HG02970 (cell line): ENCODE results near the gene WWOX.

ENCODE experiments used
- ATAC-seq: cut with Tn5 transposase; IDR thresholded peaks from one replicate; pipeline ENCODE4 v1.9.1; 2021; ENCODE audit warnings: mild to moderate bottlenecking, moderate library complexity, moderate number of reproducible peaks; ENCODE audit not compliant: unreplicated experiment, low FRiP score

The WWOX gene

GRCh38 chr16:78256686-78257375, 157.4 kb downstream of the WWOX start:
- ATAC-seq: no peak

- no peak for ATAC-seq
Observed at GRCh38 chr16:78257376-78257728, 157.9 kb downstream of the WWOX start.

GRCh38 chr16:78258375-78259065, 159.1 kb downstream of the WWOX start:
- ATAC-seq: no peak

- no peak for ATAC-seq
Observed at GRCh38 chr16:78259873-78260272, 160.4 kb downstream of the WWOX start.

- no peak for ATAC-seq
Observed at GRCh38 chr16:78264642-78265041, 165.2 kb downstream of the WWOX start.

DNA sequence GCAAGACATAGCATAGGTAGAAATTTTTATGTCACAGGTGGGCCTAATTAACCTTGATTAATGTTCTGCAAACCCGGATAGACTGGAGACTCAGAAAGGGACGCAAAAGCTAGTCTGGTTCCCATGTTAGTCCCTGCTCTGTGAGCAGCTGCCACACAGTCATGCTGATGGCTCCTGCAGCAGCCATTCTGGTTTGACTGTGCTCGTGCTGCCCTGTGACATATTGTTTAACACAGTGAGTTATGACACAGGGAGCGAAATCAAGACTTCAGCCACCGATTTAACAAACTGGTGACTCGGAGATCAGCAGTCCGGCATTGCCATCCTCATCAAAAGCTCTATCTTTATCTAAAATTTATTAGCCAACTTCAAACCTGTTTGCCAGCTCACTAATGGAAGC, 169.8 kb downstream of the WWOX start:
- no peak for ATAC-seq

- ATAC-seq: no peak
Observed at GRCh38 chr16:78271981-78272380, 172.5 kb downstream of the WWOX start.

DNA sequence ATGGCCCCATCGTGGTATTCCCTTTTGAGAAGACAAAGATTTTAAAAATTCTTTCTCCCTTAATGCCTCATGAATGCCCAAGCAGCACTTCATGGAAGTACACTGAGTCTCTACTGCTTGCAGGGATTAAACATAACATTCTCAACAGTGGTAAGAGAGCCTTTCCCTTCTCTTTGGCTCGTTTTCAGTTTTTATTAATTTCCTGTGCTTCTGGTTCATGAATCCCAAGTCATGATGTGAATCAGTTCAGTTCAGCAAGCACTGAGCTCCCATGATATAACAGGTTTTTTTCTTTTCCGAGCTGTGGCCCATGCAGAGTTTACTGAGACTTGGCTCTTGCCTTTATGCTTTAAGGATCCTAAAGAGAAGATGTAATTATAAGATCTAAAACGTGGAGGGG, 175.3 kb downstream of the WWOX start:
- ATAC-seq: no peak

DNA sequence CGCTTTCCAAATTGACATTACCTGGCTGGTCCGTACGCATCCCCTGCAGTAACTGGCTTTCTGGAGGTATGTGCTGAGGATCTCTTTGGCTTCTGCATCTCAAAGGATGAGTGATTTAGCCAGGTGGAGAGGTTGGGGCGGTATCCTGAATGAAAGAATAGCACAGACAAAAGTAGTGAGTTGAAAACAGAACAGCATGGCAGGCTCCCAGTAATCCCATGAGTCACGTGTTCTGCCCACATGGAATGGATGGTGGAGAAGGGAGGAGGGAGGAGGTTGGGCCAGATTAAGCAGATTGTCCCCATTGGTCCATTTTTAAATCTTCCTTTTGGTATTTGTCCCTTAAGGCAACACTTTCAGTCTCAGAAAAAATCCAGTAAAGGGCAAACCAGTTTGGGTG, 176.0 kb downstream of the WWOX start:
- ATAC-seq: no peak

DNA sequence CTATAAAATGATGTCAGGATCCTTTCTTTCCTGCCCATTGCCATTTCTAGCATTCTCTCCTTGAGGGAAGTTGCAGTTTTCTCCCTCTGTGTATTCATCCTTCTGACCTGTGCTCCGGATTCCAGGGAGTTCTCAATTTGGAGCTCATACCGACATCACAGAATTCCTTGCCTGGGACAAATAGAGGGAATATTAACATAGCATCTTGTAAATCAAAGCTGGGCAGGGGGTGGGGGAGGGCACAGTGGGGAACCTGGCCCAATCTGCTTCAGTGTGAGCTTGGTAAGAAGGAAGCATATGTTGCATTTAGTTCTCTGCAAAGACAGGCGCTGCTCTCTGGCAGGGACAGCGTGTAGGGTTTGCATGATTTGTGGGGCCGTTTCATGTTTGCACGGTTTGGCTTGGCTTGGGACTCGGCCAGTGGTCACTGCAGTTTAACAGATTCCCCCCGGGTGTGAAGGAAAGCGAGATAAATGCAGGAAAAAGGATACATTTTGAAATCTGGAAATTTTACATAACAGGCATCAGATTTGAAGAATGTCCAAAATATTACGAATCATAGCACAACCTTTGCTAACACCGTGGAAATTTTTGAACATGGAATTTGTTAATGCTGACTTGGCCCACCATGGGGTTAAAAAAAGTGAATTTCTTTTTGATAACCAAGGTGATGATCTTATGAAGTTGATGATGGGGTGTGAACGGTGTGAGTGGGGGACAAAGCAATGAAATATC, 178.0 kb downstream of the WWOX start:
- no peak for ATAC-seq

DNA sequence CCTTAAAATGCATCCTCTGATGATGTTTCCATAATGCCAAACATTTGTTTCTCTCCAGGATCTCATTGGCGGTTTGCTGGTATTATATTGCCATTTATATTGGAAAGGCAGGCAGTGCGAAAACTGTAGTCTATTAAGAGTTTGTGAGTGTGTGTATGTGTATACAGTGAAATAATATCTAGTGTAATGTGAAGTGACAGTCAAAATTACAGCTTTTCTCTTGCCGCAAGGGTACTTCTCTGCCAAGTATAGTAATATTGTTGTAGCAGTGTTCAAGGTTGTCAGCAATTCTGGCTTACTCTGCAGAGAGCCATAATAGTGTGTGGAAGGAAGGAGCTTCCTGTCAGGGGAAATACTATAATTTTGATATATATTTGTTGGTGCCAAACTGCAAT, 178.6 kb downstream of the WWOX start:
- no peak for ATAC-seq

DNA sequence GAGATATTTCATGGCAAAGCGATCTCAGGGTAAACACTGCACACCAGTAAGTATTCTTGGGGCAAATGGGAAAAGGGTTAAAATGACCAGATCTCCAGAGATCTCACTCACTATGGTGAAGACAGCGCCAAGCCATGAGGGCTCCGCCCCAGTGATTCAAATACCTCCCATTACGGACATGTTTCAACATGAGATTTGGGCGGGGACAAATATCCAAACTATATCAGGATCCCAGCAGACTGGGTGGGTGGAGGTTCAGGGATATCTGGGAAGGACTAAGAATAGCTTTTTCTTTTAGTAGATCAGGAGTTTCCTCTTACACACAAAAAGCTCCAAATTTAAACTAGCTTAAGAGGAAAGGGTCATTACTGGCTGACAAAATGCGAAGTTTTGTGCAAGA, 181.7 kb downstream of the WWOX start:
- no peak for ATAC-seq

- ATAC-seq: no peak
Observed at GRCh38 chr16:78283548-78284251, 184.2 kb downstream of the WWOX start.

- ATAC-seq: no peak
Observed at GRCh38 chr16:78284326-78284725, 184.9 kb downstream of the WWOX start.

GRCh38 chr16:78284957-78285434, 185.5 kb downstream of the WWOX start:
- ATAC-seq: no peak

GRCh38 chr16:78285437-78285922, 186.0 kb downstream of the WWOX start:
- ATAC-seq: no peak

- ATAC-seq: no peak
Observed at GRCh38 chr16:78286065-78286464, 186.6 kb downstream of the WWOX start.

DNA sequence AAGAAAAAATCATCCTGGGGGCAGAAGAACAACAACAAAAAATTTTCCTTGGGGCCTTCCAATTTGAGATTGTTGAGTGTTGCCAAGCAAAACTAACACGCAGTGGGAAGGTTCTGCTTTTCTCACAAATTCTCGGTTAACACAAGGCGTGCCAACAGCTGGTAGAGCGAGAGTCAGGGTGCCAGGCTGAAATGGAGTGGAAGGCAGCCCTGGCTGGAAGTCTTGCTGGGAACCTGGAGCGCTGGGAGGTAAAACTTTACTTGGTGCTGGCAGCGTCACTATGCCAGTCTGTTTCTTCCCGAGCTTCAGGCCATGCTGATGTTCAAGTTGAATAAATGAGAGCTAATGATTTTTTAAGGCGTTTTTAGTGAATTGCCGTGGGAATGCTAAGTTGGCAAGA, 189.4 kb downstream of the WWOX start:
- ATAC-seq: no peak

GRCh38 chr16:78289373-78289772, 189.9 kb downstream of the WWOX start:
- no peak for ATAC-seq

DNA sequence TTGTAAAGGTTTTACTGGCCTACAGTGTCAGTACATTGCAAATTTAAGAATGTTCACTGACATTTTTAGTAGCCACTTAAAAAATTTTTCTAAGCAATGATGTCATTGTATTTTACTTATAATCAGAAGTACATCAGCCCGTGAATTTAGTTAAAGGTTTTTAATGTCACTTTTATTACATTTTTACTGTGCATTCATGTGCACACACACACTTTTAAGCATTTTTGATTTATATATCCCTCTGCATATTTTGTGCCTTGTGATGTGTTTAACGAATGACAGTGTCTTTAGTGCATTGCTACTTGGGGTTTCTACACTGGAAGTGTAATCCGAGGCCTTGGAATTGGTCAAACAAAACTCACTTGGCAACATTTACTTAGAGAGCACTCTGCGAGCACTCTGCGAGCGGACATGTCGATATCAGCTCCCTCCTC, 190.4 kb downstream of the WWOX start:
- no peak for ATAC-seq

- no peak for ATAC-seq
Observed at GRCh38 chr16:78290395-78290794, 190.9 kb downstream of the WWOX start.
